ENCODE results near the gene GAPDHS.

GAPDHS gene

DNA sequence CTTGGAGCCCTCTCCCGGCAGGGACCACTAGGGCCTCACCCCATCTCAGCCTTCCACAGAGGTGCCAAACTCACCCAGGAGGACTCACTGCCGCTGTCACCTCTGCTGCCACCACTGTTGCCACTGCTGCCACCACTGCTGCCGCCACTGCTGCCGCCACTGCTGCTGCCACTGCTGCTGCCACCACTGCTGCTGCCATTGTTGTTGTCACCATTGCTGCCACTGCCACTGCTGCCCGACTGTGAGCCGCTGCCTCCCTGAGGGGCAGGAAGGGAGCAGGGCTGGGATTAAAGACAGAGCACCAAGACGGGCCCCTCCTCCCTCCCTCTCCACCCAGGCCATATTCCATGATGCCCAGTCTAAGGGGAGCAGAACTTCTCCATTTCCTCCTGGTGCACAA, 21.9 kb upstream of the GAPDHS start:
- no peak for DNase-seq

DNA sequence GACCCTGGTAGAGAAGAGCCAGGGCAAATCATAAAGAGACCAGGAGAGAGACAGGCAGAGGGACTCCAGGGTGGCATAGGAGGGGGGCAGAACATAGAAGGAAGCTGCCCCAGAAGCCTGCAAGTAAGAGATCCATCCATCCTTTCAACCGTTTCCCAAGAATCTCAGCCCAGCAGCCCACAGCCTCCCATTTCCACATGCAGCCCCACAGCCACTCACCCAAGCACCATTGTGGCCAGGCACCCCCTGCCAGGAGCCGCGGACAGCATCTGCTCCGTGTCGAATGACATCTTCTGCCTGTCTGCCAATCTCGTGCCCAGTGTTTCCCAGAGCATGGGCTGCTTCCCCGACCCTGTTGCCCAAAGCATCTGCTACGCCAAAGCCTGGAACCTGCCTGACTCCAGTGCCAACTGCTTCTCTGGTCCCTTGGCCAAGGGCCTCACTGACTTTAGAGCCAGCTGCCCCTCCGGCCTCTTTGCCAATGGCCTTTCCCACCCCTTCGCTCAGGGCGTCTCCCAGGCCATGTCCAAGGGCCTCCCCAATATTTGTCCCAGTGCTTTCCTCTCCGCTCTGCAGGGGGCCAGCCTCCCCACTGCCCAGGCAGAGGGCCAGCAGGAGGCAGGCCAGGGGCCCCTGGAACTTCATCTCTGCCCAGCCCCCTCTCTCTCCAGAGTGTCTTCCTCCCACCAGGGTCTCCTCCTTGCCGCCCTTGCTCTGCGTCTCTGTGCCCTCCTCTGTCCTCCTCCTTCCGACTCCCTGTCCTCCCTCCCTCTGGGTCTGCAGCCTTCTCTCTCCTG, 20.2 kb upstream of the GAPDHS start:
- DNase-seq, result no peak

DNA sequence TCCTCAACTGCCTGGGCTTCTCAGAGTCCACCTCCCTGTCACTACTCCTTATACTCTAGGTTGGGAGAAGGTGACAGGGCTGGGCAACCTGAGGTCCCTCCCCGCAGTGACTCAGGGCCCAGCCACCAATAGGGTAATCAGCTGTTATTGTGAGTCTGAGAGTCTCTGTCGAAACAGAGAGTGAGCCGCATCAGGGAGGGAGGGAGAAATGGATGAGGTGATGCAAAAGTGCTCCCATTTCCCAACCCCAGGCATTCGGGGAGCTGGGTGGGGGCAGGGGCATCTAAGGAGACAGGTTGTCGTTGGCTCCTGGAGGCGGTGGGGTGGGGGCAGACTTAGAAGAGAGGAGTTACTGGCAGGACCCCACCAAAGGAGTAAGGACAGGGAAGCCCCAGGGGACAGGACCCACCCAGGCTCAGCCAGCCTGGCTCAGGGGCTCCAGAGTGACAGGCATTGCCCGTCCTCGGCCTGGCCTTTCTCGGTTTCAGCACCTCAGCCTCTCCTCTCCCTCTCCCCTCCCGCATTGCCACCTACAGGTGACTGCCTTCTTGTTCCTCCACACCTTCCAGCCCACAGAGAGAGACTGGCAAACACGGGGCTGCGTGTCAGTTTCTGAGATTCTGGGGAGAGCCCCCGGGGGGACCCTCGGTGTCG, 19.5 kb upstream of the GAPDHS start, which contains the start of gene DMKN:
Gene DMKN, minus strand, starts transcription at position 22 of the 654 bp plus-strand sequence. CDS start 174 bp downstream, outside the sequence.
- DNase-seq, result no peak

DNA sequence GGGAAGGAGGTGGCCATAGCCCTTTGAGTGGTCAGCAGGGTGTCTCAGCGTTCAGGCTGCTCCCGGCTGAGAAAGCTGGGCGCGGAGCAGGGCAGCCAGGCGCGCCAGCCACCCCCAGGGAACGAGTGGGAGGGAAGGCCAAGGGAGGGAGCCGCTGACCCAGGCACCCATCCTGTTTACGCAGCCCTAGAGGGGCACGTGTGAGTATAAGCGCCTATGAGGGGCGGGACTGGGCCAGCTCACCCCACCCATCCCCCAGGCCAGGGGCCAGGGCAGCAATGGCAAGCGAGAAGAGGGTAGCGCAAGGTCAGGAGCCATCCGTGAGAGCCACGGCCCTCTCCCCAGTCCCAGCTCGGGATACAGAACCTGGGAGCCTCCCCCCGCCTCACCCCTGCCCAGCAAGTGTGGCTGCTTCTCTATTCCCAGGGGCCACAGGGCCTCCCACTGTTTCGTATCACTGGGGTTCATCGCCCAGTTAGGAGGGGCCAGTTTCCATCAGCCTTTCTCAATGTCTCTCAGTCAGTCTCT, 18.9 kb upstream of the GAPDHS start:
- DNase-seq, result no peak

DNA sequence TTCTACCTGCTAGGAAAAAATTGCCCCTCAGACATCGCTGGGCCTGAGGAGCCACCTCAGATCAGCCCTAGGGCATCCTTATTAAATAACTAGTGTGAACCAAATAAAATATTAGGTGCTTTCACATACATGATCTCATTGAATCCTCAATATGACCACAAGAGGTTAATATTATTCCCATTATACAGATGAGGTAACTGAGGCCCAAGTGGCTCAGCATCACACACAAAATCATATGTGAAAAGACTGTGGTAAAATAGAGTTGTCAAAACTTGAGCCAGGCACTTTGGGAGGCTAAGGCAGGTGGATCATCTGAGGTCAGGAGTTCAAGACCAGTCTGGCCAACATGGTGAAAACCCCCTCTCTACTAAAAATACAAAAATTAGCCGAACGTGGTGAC, 16.9 kb upstream of the GAPDHS start:
- no peak for DNase-seq

DNA sequence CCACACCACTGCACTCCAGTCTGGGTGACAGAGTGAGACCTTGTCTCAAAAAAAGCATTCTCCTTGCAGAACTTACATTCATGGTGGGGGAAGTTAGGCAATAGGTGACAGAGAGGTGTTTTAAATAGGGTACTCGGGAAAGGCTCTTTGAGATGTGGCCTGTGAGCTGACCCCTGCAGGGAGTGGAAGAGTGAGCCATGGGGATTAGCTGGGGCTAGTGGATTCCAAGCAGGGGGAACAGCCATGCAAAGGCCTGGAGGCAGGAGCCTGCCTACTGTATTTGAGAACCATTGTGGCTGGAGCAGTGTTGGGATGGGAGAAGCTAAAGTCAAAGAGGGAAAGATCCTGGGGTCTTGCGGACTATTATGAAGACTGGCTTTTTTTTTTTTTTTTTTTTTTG, 15.9 kb upstream of the GAPDHS start:
- no peak for DNase-seq

DNA sequence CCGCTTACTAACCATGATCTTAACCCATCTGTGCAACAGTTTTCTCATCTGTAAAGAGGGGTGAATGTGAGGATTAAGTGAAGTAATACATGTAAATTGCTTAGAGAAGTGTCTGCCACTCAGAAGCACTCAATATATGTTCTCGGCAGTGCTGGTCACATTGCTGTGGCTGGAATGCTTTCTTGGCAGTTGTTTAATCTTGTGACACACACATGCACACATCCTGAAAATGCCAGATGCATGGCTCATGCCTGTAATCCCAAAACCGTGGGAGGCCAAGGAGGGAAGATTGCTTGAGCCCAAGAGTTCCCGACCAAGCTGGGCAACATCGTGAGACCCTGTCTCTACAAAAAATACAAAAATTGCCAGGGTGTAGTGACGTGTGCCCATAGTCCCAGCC, 14.9 kb upstream of the GAPDHS start:
- DNase-seq, result no peak

DNA sequence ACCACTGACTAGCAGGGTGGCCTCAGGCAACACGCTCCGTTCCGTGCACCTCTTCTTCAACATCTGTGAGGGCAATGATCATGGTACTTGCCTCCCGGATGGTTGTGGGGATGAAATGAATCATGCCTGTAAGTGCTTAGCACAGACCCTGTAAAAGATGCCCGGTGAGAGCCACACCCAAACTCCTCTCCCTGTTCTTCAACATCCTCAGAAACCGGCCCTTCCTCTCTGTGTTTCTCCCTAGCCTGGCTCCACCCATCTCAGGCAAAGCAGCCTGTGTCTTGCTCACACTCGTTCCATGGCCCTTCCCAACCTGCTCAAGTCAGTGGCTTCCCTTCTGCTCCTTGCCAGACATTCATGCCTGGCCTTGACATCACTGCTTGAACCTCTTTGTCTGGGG, 14.0 kb upstream of the GAPDHS start:
- DNase-seq, result no peak

DNA sequence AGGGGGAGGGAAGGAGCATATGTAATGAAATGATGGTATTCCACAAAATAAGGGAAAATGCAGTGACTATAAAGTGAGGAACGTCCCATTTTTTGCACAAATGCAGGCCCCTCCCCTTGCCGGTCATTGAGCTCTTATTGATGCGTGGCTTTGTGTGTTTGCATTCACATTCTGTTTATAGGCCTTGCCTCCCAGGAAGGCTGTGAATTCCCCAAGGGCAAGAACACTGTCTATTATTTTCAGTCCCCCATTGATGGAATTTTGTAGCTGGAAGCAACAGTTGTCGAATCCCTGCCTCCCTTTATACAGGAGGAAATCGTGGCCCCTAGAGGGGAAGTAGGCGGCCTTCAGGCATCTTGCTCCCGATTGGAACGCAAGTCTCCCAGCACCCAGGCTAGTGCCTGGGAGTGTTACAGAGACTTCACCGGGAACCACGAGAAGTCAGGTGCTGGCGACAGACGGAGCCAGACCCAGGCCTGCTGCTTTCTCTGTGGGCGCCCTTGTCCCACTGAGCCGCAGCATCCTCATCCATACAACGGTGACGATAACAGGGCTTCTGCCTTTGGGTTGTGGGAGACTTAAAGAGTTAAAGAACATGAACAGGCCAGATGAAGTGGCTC, 12.0 kb upstream of the GAPDHS start:
- no peak for DNase-seq

DNA sequence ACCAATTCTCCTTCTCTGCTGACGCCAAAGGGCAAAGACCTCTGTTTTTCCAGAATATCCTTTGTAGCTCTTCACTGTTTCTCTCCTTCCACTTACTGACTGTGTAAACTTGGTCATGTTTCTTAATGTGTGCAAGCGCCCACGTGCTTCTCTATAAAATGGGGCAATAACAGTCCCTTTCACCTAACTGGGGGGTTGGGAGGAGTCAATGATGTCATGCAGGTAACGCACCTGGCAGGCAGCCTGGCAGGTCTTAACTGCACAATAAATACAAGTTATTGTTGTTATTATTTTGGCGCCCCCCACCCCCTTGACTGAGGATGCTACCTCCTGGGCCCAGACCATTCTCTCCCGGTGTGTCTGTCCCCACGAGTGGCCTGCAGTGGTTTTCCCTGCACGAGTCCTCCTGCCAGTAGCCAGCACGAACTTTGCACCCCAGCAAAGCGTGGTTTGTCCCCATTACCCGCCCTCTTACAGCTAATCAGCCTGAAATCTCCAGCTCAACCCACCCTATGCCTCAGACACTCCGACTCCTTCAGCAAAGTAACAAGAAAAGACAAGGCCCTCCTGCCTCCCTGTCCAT, 10.4 kb upstream of the GAPDHS start:
- DNase-seq, result no peak

DNA sequence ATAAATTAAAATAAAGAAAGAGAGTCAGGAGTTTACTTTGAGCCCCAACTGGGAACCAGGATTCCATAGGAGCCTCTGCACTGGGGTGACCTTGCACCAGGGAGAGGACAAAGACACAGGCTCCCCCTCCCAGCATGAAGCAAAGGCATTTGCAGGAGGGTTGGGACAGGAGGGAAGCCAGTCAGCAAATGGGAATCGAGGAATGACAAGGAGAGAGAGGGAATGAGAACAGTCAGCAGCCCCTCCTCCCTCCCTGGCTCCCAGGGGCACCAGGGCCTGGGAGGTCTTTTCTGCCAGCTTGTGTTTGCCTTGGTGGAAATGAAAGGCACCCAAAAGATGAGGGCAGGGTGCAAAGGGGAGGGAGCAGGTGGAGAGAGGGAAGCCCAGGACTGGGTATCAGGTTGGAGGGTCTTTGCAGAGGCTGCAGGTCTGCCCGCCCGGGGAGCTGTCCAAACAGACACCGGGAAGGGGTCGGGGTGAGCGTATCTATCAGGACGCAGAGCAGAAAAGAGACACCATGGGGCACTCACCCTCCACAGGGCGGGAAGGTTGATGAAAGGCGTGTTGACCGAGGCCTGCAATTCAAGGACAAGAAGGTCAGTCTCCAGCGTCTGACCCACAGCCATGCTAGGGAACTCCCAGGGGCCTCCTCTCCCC, 8.9 kb upstream of the GAPDHS start:
- no peak for DNase-seq

DNA sequence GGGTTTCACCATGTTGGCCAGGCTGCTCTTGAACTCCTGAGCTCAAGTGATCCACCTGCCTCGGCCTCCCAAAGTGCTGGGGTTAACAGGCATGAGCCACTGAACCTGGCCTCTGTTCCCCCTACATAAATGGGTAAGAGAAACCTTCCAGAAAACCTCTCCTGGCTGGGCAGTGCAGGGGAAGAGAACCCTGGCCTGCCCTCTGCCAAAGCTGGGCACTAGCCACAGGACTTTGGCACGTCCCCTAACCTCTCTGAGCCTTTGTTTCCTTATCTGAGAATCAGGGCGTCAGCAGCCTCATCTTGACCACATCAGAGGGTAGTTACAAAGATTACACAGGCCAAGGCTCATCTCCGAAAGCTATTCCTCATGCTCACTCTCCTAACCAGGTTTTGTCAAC, 7.4 kb upstream of the GAPDHS start:
- no peak for DNase-seq

DNA sequence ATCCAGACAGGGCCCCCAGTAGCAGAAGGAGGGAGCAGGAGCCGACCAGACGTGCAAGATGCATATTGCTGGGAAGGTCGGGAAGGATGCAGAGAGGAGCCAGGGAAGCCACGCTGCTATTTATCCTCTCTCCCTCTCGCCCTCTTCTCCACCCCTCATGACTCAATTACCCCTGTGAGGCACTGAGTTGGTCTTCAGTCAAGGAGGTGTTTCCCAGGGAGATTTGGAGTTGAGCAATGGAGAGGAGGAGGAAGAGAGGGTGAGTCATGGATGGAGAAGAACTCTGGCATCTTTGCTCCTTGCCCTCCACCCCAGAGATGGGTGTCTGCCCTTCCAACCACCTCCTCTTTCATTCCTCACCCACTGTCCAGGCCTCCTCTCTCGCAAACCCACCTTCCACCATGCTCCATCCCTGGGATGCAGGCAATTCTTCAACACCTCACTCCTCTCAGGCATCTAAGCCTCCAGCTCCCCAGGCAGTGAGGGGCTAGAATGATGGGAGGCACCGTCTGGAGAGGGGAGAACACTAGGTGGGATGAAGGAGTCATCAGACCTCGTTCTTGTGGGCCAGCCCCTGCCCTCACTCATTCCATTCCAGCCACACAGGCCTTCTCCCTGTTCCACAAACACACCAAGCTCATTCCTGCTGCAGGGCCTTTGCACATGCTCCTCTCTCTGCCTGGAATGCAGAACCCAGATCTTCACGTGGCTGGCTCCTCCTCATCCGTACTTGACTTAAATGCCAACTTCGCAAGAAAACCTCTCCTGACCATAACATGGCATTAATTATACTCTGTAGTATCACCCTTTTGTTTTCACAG, 4.8 kb upstream of the GAPDHS start, which contains the start of gene SBSN:
Gene SBSN, minus strand, starts transcription at position 94 of the 821 bp plus-strand sequence. Its CDS starts 30 bp downstream, at position 64.
- DNase-seq, result no peak

DNA sequence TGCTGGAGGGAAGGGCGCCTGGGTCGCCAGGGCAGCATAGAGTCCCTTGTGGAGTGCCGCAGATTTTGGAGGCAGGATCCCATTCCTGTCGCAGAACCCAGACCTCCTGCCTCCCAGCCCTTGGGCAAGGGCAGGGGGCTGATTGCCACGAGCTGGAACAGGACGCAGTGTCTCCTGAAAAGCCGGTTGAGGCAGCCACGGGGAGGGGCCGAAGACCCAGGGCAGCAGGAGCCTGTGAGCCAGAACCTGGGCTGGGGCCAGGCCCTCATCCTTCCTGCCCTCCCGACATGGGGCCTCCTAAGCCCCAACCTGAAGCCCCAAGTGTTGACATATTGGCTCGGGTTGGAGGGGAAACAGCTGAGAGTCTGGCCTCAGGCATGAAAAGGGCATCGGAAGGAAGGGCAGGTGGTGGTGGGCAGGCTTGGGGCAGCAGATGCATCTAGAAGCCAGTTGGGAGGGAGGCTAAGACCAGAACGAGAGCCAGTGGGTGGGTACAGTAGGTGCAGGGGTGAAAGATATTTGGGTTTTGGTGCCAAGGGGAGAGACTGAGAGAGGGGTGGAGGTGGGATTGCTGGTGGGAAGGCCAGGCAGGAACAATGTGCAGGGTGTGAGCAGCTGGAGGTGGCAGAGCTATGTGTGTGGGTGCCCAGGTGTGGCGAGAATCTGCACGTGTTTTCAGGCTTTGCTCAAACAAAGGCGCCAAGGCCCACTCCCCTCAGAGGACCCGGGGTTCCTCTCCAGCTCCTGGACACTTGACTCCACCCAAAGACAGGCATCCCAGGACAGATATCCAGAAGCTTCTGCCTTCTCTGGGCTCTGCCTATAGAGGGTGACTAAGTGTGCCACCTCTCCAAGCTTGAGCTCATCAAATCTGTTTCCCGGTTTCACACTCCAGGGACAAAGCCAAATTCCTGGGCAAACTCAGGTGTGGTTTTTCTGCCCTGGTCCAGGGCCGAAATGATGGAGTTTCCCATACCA, 3.7 kb upstream of the GAPDHS start:
- DNase-seq, result no peak

DNA sequence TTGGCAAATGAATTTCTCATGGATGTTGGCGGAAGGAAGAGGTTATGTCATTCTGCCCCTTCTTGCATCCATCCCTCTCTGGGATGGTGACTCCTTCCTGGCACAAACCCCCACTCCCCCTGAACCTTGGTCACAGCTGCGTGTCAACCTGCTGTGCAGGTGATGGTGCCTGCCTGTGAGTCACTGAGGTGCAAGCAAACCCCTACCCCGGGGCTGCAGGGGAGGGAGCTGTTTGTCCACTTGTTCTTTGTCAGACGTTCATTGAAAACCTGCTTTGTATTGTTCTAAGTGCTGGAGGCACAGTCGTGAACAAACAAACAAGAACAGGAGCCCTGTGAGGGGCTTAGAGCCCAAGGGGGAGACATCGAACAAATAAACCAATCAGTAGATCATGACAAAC, 2.0 kb upstream of the GAPDHS start:
- no peak for DNase-seq

DNA sequence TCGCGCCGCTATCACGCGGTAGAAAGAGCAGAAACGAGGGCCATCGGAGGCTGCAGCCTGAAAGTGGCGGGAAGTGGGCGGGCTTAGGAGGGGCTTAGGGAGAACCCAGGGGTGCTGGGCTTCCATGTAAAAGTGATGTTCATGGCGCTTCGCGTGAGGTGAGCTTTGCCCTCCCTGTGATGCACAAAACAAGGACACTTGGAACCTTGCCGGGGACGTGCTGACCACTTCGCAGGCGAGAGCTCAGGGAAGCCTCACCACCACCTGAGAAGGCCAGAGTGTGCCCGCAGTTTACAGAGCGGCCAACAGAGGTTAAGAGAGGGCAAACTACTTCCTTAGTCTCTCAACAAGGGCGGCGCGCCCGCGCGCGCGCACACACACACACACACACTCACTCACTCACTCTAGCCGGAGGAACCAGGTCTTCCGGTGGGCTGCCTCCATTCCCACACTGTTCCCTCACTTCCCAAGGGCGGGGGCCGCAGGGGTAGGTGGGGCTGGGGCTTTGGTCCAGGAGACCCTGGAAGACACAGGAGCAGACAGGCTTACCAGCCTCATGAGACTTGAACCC, 651 bp downstream of the GAPDHS start:
- DNase-seq, result peak; percentile 47

DNA sequence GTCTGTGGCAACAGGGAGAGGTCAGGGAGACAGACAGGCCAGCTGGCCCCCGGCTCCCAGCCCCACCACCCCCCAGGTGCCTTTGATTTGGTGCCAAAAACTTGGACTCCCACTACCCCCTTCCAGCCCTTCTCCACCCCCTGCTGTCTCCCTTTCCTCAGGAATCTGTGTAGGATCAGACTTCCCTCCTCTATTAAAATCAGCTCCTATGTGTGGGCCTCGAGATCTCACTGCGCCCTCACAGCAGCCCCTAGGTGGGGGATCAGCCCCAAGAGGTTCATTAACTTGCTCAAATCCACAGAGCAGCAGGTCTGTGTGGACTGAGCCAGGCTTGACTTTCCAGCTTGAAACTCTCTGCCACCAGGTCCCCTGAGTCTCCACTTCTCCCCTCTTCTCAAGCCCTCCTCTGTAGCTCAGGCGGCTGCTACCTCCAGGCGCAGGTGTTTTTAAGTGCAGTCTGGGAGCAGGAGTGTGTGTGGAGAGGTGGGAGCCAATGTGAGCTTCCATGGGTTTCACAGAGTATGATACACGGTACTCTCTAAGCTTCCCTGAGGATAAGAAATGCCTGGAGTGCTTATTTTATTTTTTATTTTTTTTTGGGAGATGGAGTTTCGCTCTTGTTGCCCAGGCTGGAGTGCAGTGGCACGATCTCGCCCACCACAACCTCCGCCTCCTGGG, 1.7 kb downstream of the GAPDHS start:
- no peak for DNase-seq

DNA sequence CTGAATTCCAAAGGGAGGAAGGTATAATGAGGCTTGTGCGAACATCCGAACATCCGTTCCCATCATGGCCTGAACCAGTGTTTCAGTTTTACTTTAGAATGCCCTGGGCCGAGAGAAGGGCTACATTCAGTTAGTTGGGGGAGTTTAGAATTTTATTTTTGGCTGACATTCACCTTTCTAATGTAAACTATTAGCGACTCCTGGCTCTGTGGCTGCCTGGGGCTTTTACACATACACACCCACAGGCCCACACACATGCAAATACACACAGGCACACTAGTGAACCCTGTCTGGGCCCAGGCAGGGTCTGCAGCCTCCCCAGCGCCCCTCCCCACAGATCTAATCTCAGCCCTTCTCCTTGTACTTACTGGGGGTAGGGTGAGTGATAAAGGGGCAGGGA, 6.1 kb downstream of the GAPDHS start:
- no peak for DNase-seq

DNA sequence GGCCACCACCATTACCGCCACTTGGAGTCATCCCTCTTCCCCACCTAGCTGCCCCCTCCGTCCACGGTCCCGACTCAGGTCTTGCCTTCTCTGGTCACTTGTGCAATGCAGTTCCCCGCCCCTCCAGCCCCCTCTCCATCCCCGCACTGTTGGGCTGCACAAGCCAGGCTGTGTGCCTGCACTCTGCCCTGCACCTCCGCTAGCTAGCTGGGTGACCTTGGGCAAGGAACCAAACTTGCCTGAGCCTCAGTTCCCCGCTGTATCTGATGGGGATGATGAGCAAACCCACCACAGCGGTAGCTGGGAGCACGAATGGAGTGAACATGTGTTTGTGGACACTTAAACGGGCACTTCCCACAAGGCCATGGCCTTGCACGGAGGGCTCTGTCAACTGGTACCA, 6.6 kb downstream of the GAPDHS start:
- no peak for DNase-seq
